ELF-1 (cell line): ENCODE measurements around the gene KRT79.

Experiments
- DNase-seq: peaks from one replicate; pipeline ENCODE4 v3.0.0-alpha.2; 2016; ENCODE audit warnings: low read depth, low spot score

The KRT79 gene

GRCh38 chr12:52791271-52792184 lies 42.6 kb downstream of the KRT79 start:
- no peak for DNase-seq

GRCh38 chr12:52790427-52791270 lies 43.5 kb downstream of the KRT79 start:
- no peak for DNase-seq

GRCh38 chr12:52789637-52790426 lies 44.3 kb downstream of the KRT79 start:
- DNase-seq = peak; percentile 54

- DNase-seq = no peak
Measured at GRCh38 chr12:52788876-52789636, 45.1 kb downstream of the KRT79 start.

GRCh38 chr12:52788192-52788875 lies 45.8 kb downstream of the KRT79 start:
- DNase-seq = no peak

DNA sequence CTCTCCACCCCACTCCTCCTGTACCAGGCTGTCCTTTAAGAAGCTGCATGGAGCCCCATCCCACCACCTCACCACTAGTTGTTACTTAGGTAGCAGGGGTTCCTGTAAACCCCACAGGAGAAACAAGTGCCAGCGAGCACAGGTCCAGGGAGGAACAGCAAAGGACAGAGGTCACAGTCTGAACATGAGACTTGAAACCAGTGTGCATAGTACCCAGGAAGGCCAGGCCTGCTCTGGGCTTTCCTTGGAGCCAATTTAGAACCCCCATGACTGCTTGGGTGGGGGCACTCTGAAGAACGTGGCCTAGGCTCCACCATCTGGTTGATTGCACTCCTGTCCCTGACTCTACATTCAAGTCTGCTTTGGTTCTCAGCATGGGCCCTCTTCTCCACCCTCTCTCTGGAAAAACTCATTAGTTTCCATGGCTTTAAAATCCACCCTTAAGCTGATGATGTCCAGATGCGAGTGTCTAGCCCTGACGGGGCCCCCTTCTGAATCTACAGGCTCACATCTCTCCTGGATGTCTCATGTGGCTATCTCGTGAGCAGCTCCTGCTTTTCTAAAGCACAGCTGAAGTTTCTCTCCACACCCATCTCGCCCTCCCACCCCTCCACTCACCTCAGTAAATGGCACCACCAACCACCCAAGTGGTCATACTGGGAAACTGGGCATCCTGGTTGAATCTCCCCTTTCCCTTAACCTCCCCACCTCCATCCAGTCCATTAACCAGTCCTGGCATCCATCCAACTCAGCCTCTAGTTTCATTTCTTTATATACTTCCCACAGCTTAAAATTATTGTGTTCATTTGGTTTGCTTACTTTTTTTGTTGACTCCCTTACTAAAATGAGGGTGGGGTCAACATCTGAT lies 46.6 kb downstream of the KRT79 start:
- DNase-seq = no peak

- no peak for DNase-seq
Measured at GRCh38 chr12:52784909-52785308, 49.2 kb downstream of the KRT79 start.

- DNase-seq = no peak
Measured at GRCh38 chr12:52783563-52784316, 50.4 kb downstream of the KRT79 start.

- no peak for DNase-seq
Measured at GRCh38 chr12:52782502-52782901, 51.6 kb downstream of the KRT79 start.

GRCh38 chr12:52781399-52782082 lies 52.6 kb downstream of the KRT79 start:
- no peak for DNase-seq

DNA sequence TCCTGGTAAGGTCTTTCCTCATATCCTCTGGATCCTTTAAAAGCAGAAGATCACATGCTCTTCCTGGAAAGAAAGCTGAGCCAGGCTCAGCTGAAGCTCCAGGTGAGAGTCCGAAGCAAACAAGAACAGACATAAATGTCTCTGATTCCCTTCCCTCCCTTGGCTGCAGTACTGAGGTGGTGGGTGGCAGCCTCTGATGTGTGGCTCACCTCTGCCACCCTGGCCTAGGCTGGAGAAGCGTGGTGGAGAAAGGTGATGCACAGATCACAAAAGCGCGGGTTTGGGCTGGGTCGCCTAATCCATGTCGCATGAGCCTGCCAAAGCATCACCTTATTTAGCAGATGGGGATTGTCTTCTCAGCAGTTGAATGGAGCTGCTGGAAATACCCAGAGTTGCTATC lies 54.2 kb downstream of the KRT79 start:
- DNase-seq = no peak

- DNase-seq = no peak
Measured at GRCh38 chr12:52778833-52779232, 55.3 kb downstream of the KRT79 start.

- no peak for DNase-seq
Measured at GRCh38 chr12:52777566-52777965, 56.5 kb downstream of the KRT79 start.

DNA sequence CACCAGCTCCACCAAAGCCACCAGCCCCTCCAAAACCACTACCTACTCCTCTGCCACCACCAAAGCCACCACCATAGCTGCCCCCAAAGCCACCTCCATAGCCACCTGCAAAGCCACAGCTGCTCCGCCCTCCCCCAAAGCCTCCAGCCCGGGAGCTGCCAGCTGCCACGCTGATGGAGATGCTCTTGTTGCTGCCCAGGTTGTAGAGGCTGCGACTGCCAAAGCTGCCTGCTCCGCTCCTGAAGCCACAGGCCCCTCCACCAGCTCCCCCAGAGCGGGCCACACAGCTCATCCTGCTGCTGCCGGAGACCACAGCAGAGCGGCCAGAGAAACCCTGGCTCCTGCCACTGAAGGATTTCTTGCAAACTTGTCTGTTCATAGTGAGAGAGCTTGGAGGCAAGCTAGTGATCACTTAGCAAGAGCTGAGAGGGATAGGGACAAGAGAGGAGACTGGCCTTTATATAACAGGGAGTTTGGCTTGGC lies 57.2 kb downstream of the KRT79 start, which contains the start of gene KRT76:
Gene KRT76, minus strand, starts transcription at position 433 of the 483 bp plus-strand sequence. Its CDS starts 54 bp downstream, at position 379.
- DNase-seq = no peak

- DNase-seq = no peak
Measured at GRCh38 chr12:52776435-52776834, 57.7 kb downstream of the KRT79 start.

- DNase-seq = no peak
Measured at GRCh38 chr12:52774629-52775250, 59.4 kb downstream of the KRT79 start.

DNA sequence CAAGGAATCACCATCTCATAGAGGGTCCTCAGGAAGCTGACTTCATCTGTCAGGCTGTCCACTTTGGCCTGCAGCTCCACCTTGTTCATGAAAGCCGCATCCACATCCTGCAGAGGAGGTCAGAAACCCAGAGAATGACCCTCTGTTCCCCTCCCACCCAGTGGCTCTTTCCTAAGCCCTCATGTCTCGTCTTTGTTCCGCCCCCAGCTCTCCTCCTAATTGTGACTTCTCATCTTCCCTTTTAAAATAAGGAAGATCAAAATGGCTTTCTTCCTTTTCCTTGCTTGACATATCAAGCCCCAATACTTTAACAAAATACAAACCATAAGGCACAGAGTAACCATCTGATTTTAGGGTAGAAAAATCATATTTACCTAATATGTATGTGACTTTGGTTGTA lies 61.3 kb downstream of the KRT79 start:
- no peak for DNase-seq
